22Rv1 (cell line): ENCODE data around the gene FBXO4.

Experiments
- H3K27ac ChIP-seq: fragments of 450-650 bp; 2 replicates; pipeline ENCODE4 v1.5.1; 2017
- ZFX ChIP-seq: fragments of 450-650 bp; IDR thresholded peaks from 2 replicates; pipeline ENCODE4 v1.6.1; 2017; ENCODE audit warnings: antibody characterized with exemption, borderline replicate concordance
- TF ChIP-seq, protein P1 (sequence below): fragments of 450-650 bp; IDR thresholded peaks from 2 replicates; pipeline ENCODE4 v1.5.1; 2017; ENCODE audit warnings: mild to moderate bottlenecking

FBXO4 gene

DNA sequence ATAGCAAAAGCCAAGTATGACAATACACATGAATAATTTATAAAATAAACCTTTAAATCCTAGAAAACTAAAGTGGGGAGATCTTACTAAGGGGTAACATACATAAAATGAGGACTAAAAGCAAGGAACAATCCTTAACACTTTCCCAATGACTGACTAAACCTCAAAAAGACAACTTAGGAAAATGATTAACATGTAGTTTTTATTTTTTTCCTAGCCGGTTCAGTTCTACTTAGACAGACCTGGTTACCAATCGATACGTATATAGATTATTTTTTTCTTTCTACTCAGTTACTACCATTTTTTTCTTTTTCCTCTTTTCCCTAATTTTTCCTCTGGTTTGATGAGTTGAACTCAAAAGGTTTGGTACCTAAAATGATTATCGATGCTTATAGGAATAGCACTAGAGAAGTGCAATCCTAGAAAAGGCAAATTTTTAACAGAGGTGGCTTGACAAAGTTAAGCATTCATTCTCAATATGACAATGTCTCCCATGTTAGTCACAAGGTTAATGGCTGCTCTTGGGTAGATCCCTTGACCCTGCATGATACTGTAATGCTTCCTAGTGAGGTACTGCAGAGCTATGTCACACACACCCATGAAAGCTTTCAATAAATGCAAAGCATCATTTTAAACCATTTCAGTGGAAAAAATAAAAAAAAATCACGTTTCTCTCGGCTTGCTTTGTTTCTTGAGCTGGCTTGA, 41.5 kb downstream of the FBXO4 start:
- no peak overlapping the region for H3K27ac ChIP-seq
- TF ChIP-seq, protein P1, sequence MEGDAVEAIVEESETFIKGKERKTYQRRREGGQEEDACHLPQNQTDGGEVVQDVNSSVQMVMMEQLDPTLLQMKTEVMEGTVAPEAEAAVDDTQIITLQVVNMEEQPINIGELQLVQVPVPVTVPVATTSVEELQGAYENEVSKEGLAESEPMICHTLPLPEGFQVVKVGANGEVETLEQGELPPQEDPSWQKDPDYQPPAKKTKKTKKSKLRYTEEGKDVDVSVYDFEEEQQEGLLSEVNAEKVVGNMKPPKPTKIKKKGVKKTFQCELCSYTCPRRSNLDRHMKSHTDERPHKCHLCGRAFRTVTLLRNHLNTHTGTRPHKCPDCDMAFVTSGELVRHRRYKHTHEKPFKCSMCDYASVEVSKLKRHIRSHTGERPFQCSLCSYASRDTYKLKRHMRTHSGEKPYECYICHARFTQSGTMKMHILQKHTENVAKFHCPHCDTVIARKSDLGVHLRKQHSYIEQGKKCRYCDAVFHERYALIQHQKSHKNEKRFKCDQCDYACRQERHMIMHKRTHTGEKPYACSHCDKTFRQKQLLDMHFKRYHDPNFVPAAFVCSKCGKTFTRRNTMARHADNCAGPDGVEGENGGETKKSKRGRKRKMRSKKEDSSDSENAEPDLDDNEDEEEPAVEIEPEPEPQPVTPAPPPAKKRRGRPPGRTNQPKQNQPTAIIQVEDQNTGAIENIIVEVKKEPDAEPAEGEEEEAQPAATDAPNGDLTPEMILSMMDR = no peak
- no peak for TF ChIP-seq ZFX

DNA sequence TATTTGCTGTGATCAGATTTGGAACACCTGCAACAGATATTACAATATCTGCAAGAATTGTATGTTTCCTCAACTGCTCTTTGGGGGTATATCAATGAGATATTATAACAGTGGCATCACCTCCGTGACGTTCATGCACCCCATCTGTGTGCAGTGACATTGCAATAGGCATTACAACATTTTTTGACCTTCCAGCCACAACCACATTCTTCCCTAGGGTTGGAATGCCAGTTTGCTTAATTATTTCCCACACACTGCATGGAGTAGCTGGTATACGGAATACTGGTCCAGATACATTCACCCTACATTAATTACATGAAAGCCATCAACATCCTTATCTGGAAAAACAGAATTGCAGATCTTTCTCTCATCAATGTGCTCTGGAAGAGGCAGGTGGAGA, 42.3 kb downstream of the FBXO4 start:
- TF ChIP-seq, protein P1 = no peak
- no peak for TF ChIP-seq ZFX
- no peak overlapping the region for H3K27ac ChIP-seq

DNA sequence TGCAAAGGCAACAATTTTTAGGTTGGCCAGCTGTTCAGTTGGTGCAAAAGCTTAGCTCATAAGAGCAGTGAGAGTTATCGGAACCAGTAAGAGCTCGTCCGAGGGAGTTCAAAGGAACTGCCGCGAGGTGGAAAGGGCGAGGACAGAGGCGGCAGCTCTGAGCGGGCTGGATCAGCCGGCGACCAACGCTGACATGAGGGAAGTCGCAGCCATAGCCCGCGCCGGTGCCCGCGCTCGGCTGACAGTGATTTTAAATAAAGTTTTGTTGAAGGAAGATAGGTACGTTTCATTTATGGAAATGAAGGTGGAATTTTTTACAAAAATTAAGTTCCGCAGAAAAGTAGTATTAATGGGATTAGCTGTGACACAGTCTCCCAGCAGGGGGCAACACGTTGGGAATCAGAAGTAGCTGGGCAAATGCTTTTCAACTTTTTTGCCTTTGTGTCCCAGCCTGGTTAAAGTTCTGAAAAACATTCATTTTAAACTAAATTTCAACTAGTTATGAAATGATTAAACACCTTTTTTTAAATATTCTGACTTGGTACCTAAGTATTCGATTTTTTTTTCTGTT, 43.2 kb downstream of the FBXO4 start:
- H3K27ac ChIP-seq = no peak overlapping the region

DNA sequence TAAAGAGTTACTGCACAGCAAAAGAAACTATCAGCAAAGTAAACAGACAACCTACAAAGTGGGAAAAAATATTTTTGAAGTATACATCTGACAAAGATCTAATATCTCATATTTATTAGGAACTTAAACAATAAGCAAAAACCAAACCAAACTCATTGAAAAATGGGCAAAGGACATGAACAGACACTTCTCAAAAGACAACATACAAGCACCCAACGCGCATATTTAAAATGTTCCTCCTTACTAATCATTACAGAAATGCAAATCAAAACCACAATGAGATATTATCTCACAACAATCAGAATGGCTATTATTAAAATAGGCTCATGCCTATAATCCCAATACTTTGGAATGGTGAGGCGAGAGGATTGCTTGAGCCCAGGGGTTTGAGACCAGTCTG, 48.0 kb downstream of the FBXO4 start:
- TF ChIP-seq, protein P1 = no peak
- no peak for TF ChIP-seq ZFX

More for the DNA sequence above, 43.2 kb downstream of the FBXO4 start:
- TF ChIP-seq, protein P1 = peak; percentile 36
- TF ChIP-seq ZFX = no peak

DNA sequence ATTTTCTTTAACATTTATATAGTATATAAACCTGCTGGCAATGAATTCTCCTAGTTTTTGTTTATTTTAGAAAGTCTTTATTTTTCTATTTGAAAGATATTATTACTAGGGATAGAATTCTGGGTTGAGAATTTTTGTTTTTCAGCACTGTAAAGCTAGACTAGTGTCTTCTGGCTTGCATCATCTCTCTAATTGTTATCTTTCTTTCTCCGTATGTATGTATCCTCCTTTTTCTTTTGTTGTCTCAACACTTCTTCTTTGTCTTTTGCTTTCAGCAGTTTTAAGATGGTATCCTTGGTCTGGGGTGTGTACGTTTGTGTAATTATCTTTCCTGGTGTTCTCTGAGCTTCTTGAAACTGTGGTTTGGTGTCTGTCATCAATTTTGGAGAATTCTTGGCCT, 48.8 kb downstream of the FBXO4 start:
- no peak for TF ChIP-seq ZFX
- TF ChIP-seq, protein P1 = no peak

More for the DNA sequence above, 48.0 kb downstream of the FBXO4 start:
- H3K27ac ChIP-seq = no peak overlapping the region

DNA sequence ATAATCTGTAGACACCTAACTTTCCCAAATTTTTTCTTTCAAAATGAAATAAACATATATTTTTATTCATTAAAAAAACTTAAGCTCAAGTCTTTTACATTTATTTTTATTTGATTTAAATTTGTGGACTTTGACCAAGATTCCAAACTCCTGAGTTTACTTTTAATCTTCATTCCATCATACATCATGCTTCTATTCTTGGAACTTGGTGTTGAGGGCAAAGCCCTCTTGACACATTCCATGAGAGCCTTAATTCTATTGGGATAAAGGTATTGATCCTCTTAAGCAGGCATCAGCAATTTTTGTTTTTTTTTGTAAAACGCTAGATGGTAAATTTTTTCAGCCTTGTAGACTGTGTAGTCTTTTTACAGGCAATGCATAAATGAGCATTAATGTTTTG, 53.6 kb downstream of the FBXO4 start:
- H3K27ac ChIP-seq = no peak overlapping the region
- TF ChIP-seq, protein P1 = no peak
- TF ChIP-seq ZFX = no peak

More for the DNA sequence above, 48.8 kb downstream of the FBXO4 start:
- H3K27ac ChIP-seq = no peak overlapping the region

DNA sequence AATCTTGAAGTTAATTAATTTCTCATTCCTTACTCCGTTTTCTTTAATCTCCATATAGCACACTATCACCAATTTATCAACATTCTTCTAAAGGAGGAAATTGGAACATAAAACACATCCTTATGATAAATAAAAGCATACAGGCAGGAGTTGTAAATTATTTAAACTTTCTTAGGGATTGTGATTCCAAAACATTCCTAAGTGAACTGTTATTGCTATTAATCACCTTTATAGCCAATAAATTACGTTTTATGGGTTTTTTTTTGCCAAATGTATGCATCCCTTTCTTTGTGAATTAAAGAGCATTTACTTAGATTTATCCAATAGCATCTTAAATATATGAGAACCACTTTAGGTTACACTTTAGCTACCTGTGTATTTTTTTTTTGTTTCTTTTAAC, 55.3 kb downstream of the FBXO4 start:
- TF ChIP-seq, protein P1 = no peak
- TF ChIP-seq ZFX = no peak
- H3K27ac ChIP-seq = no peak overlapping the region
